ENCODE data around the gene SLC17A9.
A peak's percentile ranks its signal among the peaks of the same experiment; 100 is the strongest.
"Not testable (repeated sequence)": the region's sequence is repeated elsewhere in the genome, so short reads cannot be mapped to it uniquely, and the experiment has no call there.

SLC17A9 gene

GRCh38 chr20:62921119-62921687 lies 31.3 kb upstream of the SLC17A9 start:
- DNase-seq: no peak

GRCh38 chr20:62922451-62922921 lies 30.0 kb upstream of the SLC17A9 start:
- DNase-seq: no peak

DNA sequence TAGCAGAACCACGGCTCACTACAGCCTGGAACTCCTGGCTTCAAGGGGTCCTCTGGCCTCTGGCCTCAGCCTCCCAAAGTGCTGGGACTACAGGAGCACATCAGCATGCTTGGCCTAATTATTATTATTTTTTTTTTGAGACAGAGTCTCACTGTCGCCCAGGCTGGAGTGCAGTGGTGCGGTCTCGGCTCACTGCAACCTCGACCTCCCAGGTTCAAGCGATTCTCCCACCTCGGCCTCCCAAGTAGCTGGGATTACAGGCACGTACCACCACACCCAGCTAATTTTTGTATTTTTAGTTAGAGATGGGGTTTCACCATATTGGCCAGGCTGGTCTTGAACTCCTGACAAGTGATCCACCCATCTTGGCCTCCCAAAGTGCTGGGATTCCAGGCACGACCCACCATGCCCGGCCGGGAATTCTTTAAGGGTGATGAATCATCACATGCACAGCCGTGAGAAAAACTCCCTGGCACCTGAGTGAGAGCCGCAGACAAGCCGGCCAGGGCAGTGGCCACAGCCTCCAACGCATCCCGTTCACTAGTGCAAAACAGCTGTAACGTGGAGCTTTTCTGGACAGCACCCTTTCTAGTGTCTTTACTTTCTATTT lies 29.3 kb upstream of the SLC17A9 start:
- DNase-seq: not testable (repeated sequence)

DNA sequence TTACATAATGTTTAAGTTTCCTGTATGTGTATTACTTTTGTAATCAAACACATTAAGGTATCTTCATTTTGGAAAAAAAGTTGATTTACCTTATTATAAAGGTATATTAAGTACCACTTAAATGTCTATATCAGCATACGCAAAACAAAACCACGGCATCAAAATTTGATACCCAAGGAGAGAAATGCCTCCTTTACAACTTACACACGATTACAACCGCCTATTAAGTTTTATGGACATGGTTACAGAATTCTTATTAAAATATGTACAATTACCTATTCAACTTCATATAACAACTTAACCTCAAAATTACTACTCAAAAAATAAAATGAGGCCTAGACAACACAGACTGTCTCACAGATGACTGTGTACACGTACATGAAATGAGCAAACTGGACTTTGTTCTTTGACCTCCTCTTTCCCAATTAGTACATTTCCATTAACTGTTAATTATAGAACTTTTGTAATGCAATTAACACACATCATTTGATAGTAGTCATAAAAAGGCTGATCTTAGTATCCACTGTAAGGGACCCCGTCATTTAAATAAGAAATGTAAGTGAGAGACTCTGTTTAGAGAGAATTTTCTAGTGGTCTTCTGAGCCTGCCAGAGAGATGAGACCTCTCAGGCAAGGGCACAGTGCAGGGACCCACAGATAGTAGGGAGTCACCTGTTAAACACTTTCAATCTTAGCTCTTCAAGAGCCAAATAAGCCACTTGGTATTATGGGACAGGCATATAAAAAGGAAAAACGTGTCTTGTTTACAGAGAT lies 28.7 kb upstream of the SLC17A9 start:
- no peak for DNase-seq

- DNase-seq: no peak
Measured at GRCh38 chr20:62924442-62925075, 27.9 kb upstream of the SLC17A9 start.

GRCh38 chr20:62925076-62925419 lies 27.5 kb upstream of the SLC17A9 start:
- no peak for DNase-seq

GRCh38 chr20:62925420-62926228 lies 26.9 kb upstream of the SLC17A9 start:
- no peak for DNase-seq

GRCh38 chr20:62926229-62927127 lies 26.0 kb upstream of the SLC17A9 start, which contains the start of gene DIDO1:
Gene DIDO1 (minus strand): TSS chr20:62926505.
- DNase-seq: peak; percentile 76

GRCh38 chr20:62927128-62927705 lies 25.3 kb upstream of the SLC17A9 start:
- DNase-seq: no peak

- no peak for DNase-seq
Measured at GRCh38 chr20:62928246-62928939, 24.1 kb upstream of the SLC17A9 start.

GRCh38 chr20:62929051-62929538 lies 23.4 kb upstream of the SLC17A9 start:
- DNase-seq: no peak

DNA sequence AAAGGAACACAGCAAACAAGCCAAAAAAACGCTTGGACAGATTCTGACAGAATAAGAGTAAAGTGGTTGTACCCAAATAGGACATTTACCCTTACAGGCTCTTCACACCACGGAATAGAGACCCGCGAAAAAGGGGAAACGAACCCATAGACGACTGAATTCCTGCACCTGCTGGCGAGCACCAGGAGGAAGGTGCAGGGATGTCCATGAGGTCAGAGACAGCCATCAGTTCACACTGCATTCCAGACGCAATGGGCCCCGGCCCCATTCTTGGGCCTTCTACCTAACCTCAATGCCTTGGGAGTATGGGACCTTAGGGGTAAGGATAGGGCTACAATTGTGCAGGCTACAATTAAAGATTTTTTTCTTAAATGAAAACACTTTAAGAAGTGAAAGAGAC lies 21.0 kb upstream of the SLC17A9 start:
- DNase-seq: no peak

- DNase-seq: no peak
Measured at GRCh38 chr20:62933966-62934365, 18.5 kb upstream of the SLC17A9 start.

DNA sequence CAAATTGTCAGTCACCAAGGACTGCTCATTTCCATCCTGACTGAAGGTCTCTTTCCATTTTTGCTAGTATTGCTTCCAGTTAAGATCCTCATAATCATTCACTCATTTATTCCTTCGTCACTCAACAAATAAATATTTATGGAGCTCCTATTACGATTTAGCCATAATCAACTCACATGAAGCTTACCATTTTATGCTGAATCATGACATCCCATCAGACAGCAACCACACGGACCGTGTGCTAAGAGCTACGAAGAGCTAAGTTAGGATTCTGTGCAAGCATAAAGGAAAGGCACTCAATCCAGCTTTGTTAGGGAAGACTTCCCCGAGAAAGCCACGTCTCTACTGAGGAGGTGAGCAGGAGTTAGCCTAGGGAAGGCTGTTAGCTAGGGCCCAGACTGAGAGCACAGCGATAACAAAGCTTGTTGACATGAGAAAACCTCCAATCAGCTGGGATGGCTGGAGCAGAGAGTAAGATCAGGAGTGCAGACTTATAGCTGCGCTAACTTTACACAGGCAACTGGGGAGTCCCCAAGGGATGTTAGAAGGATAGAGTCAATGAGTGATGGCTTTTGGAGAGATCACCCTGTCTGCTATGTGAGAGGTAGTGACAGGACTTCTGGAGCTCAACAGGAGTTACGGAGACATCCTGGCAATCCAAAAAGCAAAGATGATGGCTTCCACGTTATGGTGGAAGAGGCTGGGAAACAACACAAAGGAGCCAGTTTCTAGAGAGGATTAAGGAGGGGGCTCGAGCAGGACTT lies 17.1 kb upstream of the SLC17A9 start:
- no peak for DNase-seq

DNA sequence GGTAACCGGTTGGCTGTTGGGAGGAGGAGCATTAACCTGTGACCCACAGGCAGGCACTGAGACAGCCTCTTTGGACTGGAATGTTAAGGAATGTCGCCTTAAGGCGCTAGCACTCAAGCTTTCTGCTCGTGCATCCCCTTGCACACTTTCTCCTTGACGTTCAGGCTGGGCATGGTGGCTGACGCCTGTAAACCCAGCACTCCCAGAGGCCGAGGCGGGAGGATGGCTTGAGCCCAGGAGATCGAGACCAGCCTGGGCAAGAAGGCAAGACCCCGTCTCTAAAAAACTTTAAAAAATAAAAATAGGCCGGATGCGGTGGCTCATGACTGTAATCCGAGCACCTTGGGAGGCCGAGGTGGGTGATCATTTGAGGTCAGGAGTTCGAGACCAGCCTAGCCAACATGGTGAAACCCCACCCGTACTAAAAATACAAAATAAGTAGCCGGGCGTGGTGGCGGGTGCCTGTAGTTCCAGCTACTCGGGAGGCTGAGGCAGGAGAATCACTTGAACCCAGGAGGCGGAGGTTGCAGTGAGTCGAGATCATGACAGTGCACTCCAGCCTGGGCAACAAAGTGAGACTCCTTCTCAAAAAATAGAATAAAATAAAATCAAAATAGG lies 16.4 kb upstream of the SLC17A9 start:
- DNase-seq: no peak

GRCh38 chr20:62937268-62938104 lies 15.0 kb upstream of the SLC17A9 start:
- peak; percentile 89 for DNase-seq

GRCh38 chr20:62938105-62938888 lies 14.2 kb upstream of the SLC17A9 start, which contains the start of gene GID8:
Gene GID8 (plus strand): TSS chr20:62938147. CDS start chr20:62941503, 3,356 bp downstream.
- peak; percentile 23 for DNase-seq
